DMS153 treated with DMSO at 0.1 percent for 48 hours (cell line): Measurements from ENCODE around the gene NOP56.
"Not testable (repeated sequence)": the region's sequence is repeated elsewhere in the genome, so short reads cannot be mapped to it uniquely, and the experiment has no call there.

Experiments used
- DNase-seq: peaks from one replicate; lab custom pipeline; 2025; ENCODE audit not compliant: unreplicated experiment; lab: John Stamatoyannopoulos, UW

Gene NOP56

DNA sequence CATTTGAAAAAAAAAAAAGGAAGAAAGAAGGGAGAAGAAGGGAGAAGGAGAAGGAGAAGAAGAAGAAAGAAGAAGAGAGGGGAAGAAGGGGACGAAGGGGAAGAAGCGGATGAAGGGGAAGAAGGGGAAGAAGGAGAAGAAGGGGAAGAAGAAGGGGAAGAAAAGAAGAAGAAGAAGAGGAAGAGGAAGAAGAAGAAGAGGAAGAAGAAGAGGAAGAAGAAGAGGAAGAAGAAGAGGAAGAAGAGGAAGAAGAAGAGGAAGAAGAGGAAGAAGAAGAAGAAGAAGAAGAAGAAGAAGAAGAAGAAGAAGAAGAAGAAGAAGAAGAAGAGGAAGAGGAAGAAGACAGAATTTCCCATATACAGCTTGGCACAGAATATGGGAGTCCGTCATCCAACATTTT is 29.6 kb downstream of the NOP56 start:
- not testable (repeated sequence) for DNase-seq

GRCh38 chr20:2684817-2685216 is 32.4 kb downstream of the NOP56 start:
- not testable (repeated sequence) for DNase-seq

- DNase-seq = no peak
Measured at GRCh38 chr20:2687514-2687913, 35.1 kb downstream of the NOP56 start.

GRCh38 chr20:2688041-2688591 is 35.7 kb downstream of the NOP56 start:
- no peak for DNase-seq

- DNase-seq = no peak
Measured at GRCh38 chr20:2690213-2690612, 37.8 kb downstream of the NOP56 start.

- DNase-seq = no peak
Measured at GRCh38 chr20:2690718-2691117, 38.3 kb downstream of the NOP56 start.

DNA sequence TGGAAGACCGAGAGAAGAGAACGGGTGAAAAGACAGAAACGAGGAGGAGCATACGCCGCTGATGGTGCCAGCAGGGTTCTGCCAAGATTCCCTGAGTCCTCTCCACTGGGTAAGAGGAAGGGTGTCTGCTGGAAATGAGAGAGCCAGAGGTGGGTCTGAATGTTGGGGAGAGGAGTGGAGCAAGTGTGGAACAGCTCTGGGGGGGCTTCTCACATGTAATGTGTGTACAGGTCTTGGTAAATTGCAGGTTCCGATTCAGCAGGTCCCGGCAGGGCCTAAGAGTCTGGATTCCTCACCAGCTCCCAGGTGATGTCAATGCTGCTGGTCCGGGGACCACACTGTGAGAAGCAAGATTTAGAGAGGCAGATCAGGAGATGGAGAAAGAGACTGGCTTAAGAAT is 38.7 kb downstream of the NOP56 start:
- no peak for DNase-seq

GRCh38 chr20:2691663-2692035 is 39.2 kb downstream of the NOP56 start:
- DNase-seq = no peak

DNA sequence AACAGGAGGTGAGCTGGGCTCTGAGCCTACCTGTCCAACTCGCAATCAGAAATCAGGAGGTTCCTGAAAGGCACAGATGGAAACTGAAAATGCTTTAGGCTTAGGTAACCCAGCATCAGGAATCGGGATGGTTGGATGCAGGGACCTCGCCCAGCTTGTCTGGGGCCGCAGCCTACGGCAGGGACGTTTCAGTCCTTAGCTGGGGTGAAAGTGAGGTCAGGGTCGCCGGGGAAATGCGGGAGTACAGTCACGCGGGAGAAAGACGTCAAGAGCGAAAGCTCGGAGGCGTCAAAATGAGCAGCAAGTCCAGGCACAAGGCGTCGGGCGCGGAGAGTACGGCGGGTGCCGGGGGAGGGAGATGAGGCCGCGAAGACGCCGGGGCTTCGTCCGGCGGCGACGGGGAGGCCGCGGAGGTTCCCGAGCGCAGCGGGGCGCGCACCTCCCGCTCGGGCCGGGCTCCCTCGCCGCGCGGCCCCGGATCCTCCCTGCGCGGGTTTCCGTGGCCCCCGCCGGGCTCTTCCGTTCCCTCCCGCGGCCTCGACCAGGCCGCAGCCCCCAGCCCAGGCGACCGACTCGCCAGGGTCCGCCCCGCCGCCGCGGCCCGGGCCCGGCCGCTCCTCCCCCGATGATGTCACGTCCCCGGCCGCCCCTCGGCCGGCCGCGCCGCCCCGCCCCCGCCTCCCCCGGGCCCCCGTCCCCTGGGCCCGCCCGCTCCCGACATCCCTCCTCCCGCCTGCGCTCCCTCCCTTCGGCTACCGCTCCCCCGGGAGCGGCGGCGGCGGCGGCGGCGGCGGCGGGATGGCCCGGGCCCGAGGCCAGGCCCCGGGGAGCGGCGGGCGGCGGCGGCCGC is 39.8 kb downstream of the NOP56 start, which contains the start of gene EBF4:
TSS of gene EBF4 (plus strand) at position 745 of the 850 bp plus-strand sequence. CDS start 866 bp downstream, outside the sequence.
- no peak for DNase-seq

DNA sequence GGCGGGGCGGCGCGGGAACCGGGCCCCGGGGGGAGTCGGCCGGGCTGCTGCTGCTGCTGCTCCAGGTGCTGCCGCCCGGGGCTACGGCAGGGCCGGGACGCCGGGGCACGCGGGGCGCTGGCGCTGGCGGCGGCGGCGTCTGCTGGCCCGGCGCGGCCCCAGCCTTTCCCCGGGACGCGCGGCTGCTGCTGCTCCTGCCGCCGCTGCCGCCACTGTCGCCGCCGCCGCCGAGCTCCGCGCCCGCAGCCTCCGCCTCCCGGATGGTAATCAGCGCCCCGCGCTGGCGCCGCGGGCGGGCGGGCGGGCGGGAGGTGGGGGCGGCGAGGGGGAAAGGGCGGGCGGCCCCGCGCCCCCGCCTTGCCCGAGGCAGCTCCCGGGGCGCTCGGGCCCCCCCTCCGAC is 40.5 kb downstream of the NOP56 start:
- DNase-seq = no peak

GRCh38 chr20:2693286-2694007 is 41.0 kb downstream of the NOP56 start:
- DNase-seq = no peak

- no peak for DNase-seq
Measured at GRCh38 chr20:2694008-2694471, 41.6 kb downstream of the NOP56 start.

- no peak for DNase-seq
Measured at GRCh38 chr20:2694519-2694918, 42.1 kb downstream of the NOP56 start.

DNA sequence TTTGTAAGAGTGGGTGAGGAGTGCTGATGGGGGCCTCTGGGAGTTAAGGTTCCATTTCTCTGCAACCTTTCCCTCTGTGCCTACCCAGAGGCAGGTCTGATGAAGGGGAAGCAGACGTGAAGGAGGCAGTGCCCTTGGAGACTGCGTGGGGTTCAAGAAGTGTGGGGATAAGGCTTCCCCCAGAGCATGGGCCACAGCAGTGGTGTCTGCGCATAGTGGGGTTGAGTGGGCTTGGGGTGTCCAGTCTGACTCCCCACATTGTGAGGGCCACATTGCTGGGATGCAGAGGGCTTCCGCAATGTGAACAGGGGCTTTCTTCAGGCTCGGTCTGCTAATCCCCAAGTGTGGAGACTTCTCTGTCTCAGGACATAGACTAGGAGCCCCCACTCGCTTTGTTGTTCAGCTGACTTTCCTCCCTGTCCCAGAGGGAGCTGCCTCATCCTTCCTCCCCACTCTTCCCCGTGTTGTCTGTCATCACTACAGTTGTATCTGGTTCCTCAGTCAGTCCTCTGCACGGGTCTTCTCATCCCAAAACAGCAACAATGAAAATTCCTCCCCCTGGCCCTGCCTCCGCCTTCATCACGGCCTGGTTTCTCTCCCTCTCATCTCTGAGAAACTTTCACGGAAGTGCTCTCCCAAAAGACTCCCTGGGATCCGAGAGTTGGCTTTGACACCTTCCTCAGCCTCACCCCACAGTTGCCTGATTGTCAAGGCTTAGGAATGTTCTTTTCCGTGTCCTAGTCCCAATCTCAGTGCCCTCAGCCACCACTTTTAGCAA is 43.0 kb downstream of the NOP56 start:
- no peak for DNase-seq

- DNase-seq = not testable (repeated sequence)
Measured at GRCh38 chr20:2695984-2696525, 43.6 kb downstream of the NOP56 start.

DNA sequence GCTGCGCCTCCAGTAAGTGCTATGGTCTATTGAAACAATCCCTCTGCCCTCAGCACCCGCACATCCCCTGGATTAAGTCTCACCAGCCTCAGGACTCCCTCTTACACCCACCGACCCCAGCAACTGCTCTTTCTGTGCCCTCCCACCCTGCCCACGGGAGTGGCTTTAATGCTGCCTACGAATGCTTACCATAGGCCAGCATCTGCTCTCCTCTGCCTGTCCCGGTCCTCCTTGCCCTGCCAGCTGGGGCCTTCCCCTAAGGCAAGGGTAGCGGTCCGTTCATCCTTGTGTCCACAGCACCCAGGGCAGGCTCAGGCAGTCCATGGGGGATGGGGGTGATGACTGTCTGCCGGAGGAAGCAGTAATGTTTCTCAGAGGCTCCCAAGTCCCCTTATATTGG is 44.2 kb downstream of the NOP56 start:
- no peak for DNase-seq

DNA sequence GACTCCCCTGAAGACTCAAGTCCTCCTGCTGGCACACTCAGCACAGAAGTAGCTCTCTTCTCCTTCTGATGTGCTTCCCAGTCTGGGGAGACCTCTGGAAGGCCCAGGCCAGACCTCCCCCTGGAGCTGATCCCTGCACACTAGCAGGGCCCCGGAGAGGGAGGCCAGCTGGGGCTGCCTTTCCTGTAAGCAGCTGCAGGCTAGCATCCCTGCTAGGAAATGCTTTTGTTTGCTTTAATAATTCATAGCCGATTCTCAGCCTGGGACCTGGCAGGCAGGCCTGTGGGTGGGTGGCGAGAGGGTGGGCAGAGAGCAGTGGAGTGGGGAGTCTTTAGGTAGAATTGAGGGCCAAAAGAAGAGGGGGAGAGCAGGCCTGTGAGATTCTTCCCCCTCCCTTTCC is 45.3 kb downstream of the NOP56 start:
- no peak for DNase-seq

GRCh38 chr20:2698186-2698817 is 45.9 kb downstream of the NOP56 start:
- DNase-seq = no peak

DNA sequence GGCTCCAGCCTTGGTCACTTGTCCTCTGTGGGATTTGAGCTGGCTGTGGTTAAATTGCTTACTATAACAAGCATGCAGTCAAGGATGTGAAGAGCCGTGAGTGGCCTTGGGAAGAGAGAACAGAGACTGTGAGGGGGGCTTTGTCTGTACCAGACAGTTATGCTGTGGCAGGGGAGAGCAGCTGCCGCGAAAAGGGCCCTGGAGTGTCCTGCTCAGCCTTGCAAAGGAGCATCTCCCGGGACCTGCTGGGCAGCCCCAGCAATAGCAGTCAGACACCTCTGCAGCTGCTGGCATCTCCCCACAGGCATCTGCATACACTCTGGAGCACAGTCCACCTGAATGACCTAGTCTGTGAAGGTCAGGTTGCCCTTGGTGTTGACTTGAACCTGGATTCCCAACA is 46.5 kb downstream of the NOP56 start:
- DNase-seq = no peak

GRCh38 chr20:2699775-2700413 is 47.5 kb downstream of the NOP56 start:
- no peak for DNase-seq
